Measurements from ENCODE around the gene PPFIA2.

Gene PPFIA2

DNA sequence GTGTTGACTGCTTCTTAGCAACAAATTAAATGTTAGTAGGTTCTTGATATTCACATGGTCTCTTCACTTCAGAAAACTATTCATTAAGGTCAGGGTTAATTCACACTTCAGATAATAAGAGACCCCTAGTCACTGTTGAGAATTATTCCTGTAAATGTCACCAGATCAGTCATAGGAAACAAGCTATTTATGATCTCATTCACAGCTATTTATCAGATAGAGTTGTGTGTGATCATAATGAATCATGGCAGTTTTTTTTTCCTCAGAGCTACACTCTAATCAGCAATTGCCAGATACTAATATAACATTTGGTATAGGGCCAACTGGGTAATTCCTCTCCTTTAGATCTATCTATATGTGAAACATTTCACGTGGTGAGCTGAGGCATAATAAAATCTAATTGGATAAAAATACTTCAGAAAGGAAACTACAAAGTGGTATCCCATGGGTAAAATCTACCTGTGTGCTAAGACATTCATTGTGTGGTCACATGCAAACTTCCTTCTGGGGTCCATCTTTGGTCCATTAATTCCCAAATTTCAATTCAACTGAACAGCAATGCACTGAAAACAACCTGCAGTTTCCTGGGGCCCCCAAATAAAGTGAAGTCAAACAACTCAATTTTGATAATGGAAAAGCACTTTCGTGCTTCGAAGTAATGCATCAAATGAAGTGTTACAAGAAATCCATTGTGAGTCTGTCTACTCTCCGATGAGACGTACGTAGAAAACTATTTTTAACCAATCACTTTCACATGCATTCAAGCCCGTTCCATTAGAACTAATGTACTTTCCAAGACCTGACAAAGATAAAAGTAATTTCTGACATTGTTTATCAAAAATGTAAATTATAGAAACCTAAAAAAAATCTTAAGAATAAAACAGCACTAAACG is 484.3 kb downstream of the PPFIA2 start:
- no peak for DNase-seq (ENCODE audit: low read depth in 2 of 2)

DNA sequence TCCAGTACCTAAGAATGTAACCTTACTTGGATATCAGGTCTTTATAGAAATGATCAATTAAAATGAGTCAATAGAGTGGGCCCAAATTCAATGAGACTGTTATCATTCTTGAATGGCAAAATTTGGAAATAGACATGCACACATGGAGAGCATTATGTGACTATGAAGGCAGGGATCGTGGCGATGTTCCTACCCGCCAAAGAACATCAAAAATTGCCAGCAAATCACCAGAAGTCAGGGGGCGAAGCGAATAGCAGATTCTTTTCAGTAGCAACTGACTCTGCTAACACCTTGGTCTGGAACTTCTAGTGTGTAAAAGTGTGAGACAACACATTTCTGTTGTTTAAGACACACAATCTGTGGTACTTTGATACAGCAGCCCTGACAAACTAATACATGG is 488.8 kb downstream of the PPFIA2 start:
- no peak for DNase-seq (ENCODE audit: low read depth in 2 of 2)

DNA sequence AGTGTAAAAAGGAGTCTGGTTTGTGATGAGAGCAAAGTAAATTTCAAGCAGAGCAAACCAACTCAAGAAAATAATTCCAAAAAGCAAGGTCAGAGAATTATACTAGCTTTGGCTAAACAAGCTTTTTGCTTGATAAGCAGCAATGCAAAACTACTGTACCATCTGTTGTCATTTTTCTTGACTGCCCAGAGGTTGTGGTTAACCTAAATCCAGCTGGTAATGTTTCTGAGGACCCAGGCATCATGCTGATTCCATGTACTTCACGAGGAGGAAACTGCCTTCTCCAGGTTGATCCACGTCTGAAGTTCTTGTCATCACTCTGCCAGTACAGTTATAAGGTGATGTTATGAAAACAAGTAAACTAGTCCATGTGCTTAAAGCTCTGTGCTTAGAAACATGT is 496.1 kb downstream of the PPFIA2 start:
- no peak for DNase-seq (ENCODE audit: low read depth in 2 of 2)

GRCh38 chr12:81261508-81262207 is 497.5 kb downstream of the PPFIA2 start:
- no peak for DNase-seq (ENCODE audit: low read depth in 2 of 2)

- DNase-seq (ENCODE audit: low read depth in 2 of 2) = no peak
Measured at GRCh38 chr12:81259360-81259759, 499.8 kb downstream of the PPFIA2 start.

GRCh38 chr12:81257947-81258551 is 501.1 kb downstream of the PPFIA2 start:
- peak; percentile 33 to 34 for DNase-seq (ENCODE audit: low read depth in 2 of 2)

GRCh38 chr12:81255947-81256346 is 503.2 kb downstream of the PPFIA2 start:
- no peak for DNase-seq (ENCODE audit: low read depth in 2 of 2)

DNA sequence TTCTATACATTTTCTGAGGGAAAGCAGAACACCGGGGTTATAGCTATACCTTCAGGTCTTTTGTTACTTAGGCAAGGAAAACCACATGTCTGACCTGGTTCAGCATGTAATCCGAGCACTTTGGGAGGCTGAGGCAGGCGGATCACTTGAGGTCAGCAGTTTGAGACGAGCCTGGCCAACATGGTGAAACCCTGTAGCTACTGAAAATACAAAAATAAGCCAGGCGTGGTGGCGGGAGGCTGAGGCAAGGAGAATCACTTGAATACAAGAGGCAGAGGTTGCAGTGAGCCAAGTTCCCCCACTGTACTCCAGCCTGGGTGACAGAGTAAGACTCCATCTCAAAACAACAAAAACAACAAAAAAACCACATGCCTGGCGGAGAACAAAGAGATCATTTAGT is 503.7 kb downstream of the PPFIA2 start:
- DNase-seq (ENCODE audit: low read depth in 2 of 2) = no peak

DNA sequence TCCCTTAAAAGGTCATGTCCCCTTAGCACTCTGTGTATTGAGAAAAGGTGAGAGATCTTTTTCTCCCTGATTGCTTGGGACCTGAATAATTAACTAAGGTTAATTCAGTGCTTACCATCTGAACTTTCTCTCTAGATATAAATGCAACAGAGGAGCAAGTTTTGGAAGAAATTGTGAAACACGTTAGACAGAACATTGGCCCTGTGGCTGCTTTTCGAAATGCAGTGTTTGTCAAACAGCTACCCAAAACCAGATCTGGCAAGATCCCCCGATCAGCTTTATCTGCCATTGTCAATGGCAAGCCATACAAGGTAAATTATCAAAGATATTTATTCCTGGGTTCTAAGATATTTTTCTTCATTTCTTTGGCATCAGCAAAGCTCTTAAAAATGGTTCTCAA is 505.8 kb downstream of the PPFIA2 start:
- no peak for DNase-seq (ENCODE audit: low read depth in 2 of 2)

DNA sequence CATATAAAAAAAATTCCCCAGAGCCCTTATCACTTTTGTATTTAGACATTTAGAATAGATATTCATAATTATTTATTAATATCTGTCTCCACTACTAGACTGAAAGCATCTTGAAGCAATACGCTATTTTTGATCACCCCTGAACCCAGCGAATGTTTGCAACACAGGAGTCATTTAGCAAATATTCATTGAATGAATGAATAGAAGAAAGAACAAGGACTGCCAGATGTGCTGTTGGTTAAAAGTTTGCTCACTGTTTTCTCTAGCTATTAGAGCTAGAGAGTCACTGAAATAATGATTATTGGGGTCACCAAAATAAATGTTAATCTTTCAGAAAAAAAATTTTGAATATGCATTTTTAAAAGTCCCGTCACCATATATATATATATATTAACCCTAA is 506.9 kb downstream of the PPFIA2 start:
- peak in 1 of 2 experiments; percentile 12 for DNase-seq (ENCODE audit: low read depth in 2 of 2)

DNA sequence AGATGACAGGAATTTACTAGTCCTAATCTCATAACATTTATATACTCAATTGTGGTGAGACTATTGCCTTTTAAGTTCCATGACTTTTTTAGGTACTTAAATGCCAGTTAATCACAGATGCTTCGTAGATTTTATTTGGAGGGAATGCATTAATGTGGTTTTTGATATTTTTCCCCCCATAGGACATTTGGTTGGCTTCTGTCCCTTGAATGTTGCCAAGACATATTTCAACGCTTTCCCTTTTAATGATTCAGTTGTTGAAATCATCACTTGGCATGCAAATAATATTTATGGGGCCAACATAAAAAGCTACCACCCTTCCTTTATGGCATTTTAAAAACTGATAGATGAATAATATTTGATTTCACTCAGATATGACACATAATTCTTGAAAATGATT is 509.2 kb downstream of the PPFIA2 start:
- DNase-seq (ENCODE audit: low read depth in 2 of 2) = no peak

DNA sequence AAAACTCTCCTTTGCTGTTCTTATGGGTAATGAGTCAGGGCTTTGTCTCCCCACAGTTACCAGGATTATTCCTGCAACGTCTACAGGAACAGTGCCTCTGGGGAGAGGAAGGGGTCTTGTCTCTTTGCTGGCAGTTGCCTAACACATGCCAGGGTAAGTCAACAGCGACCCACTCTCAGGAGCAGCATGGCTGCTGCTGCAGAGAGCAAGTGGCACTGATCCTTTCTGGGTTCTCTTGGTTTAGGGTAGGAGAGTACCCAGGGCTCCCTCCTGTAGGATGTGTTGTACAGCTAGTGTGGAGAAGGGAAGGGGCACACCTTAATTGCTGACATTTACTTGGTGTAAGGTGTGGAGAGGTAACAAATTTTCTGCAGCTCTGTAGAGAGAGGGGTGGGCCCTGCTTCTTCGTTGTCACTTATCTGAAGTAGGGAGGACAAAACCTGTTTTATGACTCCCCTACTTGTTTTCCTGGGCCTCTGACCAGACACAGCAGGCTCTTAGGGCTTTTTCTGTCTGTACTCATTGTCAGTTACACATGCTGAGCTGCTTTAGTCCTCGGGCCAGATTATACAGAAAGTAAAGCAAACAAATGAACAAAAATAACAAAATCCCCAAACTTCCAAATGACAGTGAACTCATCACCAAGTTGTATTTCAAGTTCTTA is 513.1 kb downstream of the PPFIA2 start:
- DNase-seq (ENCODE audit: low read depth in 2 of 2) = no peak

DNA sequence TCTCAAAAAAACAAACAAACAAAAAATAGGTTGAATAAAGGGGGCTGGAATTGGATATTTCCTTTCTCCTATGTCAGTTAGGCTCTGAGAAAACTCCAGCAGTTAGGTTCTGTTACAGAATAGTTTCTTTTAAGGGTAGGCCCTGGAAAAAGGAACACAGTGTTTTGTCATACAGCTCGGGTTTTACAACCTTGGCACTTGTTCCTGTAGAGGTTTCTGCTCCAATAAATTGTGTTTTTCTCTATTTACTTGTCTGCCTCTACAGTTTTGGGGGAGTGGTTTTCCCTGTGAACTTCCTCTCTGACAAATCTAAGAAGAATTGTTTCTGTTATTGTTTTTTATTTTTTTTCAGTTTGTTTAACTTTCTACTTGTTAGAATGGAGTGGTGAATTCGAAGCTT is 513.7 kb downstream of the PPFIA2 start:
- DNase-seq (ENCODE audit: low read depth in 2 of 2) = no peak

- no peak for DNase-seq (ENCODE audit: low read depth in 2 of 2)
Measured at GRCh38 chr12:81231574-81232368, 527.4 kb downstream of the PPFIA2 start.

DNA sequence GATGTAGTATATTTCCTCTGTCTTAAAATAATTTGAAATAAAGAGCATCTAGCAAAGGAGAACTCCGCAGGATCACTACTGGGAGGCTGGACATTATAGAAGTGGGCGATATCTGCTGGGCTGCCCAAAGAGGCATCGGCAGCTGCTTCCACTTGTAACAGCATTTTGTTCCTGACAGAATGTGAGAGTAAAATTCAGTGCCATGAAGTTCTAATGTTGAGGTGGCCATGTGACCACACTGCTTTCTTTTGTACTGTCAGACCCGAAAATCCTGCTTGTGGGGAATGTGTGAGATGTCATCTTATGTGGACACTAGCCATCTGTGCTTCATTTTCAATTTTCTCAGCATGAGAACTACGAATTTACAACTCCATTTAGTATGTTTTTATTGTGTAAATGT is 529.4 kb downstream of the PPFIA2 start:
- DNase-seq (ENCODE audit: low read depth in 2 of 2) = no peak

DNA sequence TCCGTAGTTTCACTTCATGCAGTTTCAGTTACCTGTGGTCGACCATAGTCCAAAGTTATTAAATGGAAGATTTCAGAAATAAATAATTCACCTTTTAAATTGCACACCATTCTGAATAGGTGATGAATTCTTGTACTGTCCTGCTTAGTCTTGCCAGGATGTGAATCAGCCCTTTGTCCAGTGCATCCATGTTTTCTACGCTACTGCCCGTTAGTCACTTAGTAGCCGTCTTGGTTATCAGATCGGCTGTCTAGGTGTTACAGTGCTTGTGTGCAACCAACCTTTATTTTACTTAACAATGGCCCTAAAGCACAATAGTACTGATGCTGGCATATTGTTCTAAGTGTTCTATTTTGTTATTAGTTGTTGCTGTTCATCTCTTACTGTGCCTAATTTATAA is 534.5 kb downstream of the PPFIA2 start:
- DNase-seq (ENCODE audit: low read depth in 2 of 2) = no peak

- DNase-seq (ENCODE audit: low read depth in 2 of 2) = peak in 1 of 2 experiments; percentile 43
Measured at GRCh38 chr12:81222846-81223592, 536.1 kb downstream of the PPFIA2 start.

GRCh38 chr12:81221681-81222080 is 537.5 kb downstream of the PPFIA2 start:
- no peak for DNase-seq (ENCODE audit: low read depth in 2 of 2)

GRCh38 chr12:81216739-81217138 is 542.4 kb downstream of the PPFIA2 start:
- no peak for DNase-seq (ENCODE audit: low read depth in 2 of 2)

GRCh38 chr12:81212996-81213696 is 546.0 kb downstream of the PPFIA2 start:
- DNase-seq (ENCODE audit: low read depth in 2 of 2) = no peak
